Neural progenitor cell (in vitro differentiated cells): ENCODE data around the gene LTBP2. TPM values are rescaled to one million over a fixed set of nuclear protein-coding genes. Genes with fewer than 3 reads are reported as not detected.

Experiments
- DNase-seq: peaks from one replicate; pipeline ENCODE4 v3.0.0-alpha.2; 2016; ENCODE audit warnings: low spot score
- H2AFZ ChIP-seq: fragments of 200-600 bp; sonication (generic); replicated peaks from 2 replicates; pipeline ENCODE4 v1.6.1; 2016; ENCODE audit warnings: antibody characterized with exemption
- H3F3A ChIP-seq: fragments of 200-600 bp; sonication (generic); 2 replicates; pipeline ENCODE4 v1.6.1; 2016; ENCODE audit warnings: antibody characterized with exemption, low read depth
- H3K27ac ChIP-seq: fragments of 200-600 bp; sonication (generic); 2 replicates; pipeline ENCODE4 v1.5.1; 2016; ENCODE audit warnings: mild to moderate bottlenecking
- H3K27me3 ChIP-seq: fragments of 200-600 bp; sonication (generic); 2 replicates; pipeline ENCODE4 v1.6.1; 2016; ENCODE audit warnings: mild to moderate bottlenecking, moderate library complexity
- H3K36me3 ChIP-seq: fragments of 200-600 bp; sonication (generic); 2 replicates; pipeline ENCODE4 v1.5.1; 2016
- H3K4me1 ChIP-seq: fragments of 200-600 bp; sonication (generic); 2 replicates; pipeline ENCODE4 v1.6.1; 2016; ENCODE audit warnings: mixed run types
- H3K4me2 ChIP-seq: fragments of 200-600 bp; sonication (generic); 2 replicates; pipeline ENCODE4 v1.6.1; 2016
- H3K4me3 ChIP-seq: fragments of 200-600 bp; sonication (generic); 2 replicates; pipeline ENCODE4 v1.5.1; 2016
- H3K79me2 ChIP-seq: fragments of 200-600 bp; sonication (generic); 2 replicates; pipeline ENCODE4 v1.6.1; 2016; ENCODE audit warnings: low read depth
- H3K9ac ChIP-seq: fragments of 200-600 bp; sonication (generic); 2 replicates; pipeline ENCODE4 v1.6.1; 2016
- H3K9me3 ChIP-seq: fragments of 200-600 bp; sonication (generic); 2 replicates; pipeline ENCODE4 v1.5.1; 2016; ENCODE audit warnings: low read depth
- H4K20me1 ChIP-seq: fragments of 200-600 bp; sonication (generic); 2 replicates; pipeline ENCODE4 v1.6.1; 2016; ENCODE audit warnings: low read depth
- H3K27ac Mint-ChIP-seq: 3 replicates; pipeline ENCODE4 v1.8.0; 2021; ENCODE audit warnings: mixed read lengths
- H3K27me3 Mint-ChIP-seq: 2 replicates; pipeline ENCODE4 v1.8.0; 2022; ENCODE audit warnings: low read depth, mild to moderate bottlenecking, inconsistent platforms, moderate library complexity, mixed read lengths; ENCODE audit not compliant: insufficient read depth
- H3K36me3 Mint-ChIP-seq: 3 replicates; pipeline ENCODE4 v1.8.0; 2021; ENCODE audit warnings: mixed read lengths
- H3K4me1 Mint-ChIP-seq: 3 replicates; pipeline ENCODE4 v1.8.0; 2021; ENCODE audit warnings: mixed read lengths
- H3K4me3 Mint-ChIP-seq: 3 replicates; pipeline ENCODE4 v1.8.0; 2021; ENCODE audit warnings: mild to moderate bottlenecking, moderate library complexity, mixed read lengths
- H3K9me3 Mint-ChIP-seq: 3 replicates; pipeline ENCODE4 v1.8.0; 2020; ENCODE audit warnings: mixed read lengths
- EZH2 ChIP-seq: fragments of 200-600 bp; sonication (generic); IDR thresholded peaks from 2 replicates; pipeline ENCODE4 v1.6.1; 2017; ENCODE audit warnings: antibody characterized with exemption, mild to moderate bottlenecking, moderate library complexity
- EZH2phosphoT487 ChIP-seq: fragments of 200-600 bp; sonication (generic); IDR thresholded peaks from 2 replicates; pipeline ENCODE4 v1.6.1; 2017; ENCODE audit warnings: antibody characterized with exemption
- total RNA-seq: library from RNA; depleted of rRNA; stranded (reverse); fragments of >200 nt; gene quantifications from 2 replicates; pipeline ENCODE4 v1.2.3, GENCODE V29; 2015; ENCODE audit warnings: low replicate concordance
- TF ChIP-seq, protein P1 (sequence below): fragments of 200-600 bp; sonication (generic); IDR thresholded peaks from 2 replicates; pipeline ENCODE4 v1.5.1; 2017; ENCODE audit warnings: antibody characterized with exemption, mild to moderate bottlenecking

LTBP2 gene
- total RNA-seq, 1 donor from 2014 or later: 0.43 TPM

DNA sequence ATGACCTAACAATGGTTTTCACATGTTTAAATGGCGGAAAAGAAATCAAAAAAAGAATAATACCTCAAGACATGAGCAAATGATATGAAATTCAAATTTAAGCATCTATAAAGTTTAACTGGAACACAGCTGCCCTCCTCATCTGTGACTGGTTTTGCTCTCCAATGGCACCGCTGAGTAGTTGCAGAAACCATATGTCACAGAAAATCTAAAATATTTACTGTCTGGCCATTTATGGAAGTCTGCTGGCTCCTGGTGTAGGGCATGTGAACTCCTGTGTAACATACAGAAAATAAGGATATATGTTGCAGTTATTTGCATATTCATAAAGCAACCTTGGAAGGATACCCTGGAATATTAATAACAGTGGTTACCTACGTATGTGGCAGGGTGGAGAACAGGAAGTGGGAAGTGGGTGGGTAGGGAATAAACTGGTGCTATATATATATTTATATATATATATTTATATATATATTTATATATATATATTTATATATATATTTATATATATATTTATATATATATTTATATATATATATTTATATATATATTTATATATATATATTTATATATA, 48.4 kb downstream of the LTBP2 start:
- Mint-ChIP-seq H3K4me1 (no peaks in the 10 kb centered on the region), H3K4me3 (no peak overlapping the region), H3K27ac (no peak overlapping the region), H3K9me3 (no peaks in the 10 kb centered on the region), H3K27me3 (peaks cover 5% of the 10 kb centered on the region), H3K36me3 (no peaks in the 10 kb centered on the region)
- H3F3A ChIP-seq: peaks cover 7% of the 10 kb centered on the region
- H3K27ac ChIP-seq: no peak overlapping the region
- no peaks in the 10 kb centered on the region for H3K9me3 ChIP-seq
- no peak for DNase-seq
- no peak overlapping the region for H3K4me2 ChIP-seq
- no peaks in the 10 kb centered on the region for H3K27me3 ChIP-seq
- no peaks in the 10 kb centered on the region for H3K4me1 ChIP-seq
- no peak overlapping the region for H3K4me3 ChIP-seq
- no peak overlapping the region for H2AFZ ChIP-seq
- TF ChIP-seq EZH2 (no peak), EZH2phosphoT487 (no peak)
- TF ChIP-seq, protein P1, sequence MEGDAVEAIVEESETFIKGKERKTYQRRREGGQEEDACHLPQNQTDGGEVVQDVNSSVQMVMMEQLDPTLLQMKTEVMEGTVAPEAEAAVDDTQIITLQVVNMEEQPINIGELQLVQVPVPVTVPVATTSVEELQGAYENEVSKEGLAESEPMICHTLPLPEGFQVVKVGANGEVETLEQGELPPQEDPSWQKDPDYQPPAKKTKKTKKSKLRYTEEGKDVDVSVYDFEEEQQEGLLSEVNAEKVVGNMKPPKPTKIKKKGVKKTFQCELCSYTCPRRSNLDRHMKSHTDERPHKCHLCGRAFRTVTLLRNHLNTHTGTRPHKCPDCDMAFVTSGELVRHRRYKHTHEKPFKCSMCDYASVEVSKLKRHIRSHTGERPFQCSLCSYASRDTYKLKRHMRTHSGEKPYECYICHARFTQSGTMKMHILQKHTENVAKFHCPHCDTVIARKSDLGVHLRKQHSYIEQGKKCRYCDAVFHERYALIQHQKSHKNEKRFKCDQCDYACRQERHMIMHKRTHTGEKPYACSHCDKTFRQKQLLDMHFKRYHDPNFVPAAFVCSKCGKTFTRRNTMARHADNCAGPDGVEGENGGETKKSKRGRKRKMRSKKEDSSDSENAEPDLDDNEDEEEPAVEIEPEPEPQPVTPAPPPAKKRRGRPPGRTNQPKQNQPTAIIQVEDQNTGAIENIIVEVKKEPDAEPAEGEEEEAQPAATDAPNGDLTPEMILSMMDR: no peak
- no peak overlapping the region for H3K9ac ChIP-seq
- no peaks in the 10 kb centered on the region for H3K79me2 ChIP-seq
- H3K36me3 ChIP-seq: no peaks in the 10 kb centered on the region
- no peaks in the 10 kb centered on the region for H4K20me1 ChIP-seq

DNA sequence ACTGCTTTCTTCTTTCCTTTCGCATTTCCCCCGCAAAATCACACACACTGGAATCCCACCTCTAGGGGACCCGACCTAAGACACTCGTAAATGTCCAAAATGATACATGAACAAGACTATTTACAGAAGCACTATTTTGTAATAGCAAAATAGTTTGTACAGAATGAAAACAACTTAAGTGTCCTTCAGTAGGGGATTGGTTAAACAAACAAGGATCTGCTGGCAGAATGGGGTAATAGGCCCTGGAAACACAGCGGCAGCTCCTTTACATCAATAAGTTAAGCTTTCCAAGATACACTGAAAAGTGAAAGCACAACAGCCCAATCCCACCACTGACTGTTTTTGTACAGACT, 48.8 kb downstream of the LTBP2 start:
- Histone ChIP-seq H3K4me3 (no peak overlapping the region), H4K20me1 (no peaks in the 10 kb centered on the region), H3K9me3 (no peaks in the 10 kb centered on the region), H3K79me2 (no peaks in the 10 kb centered on the region), H2AFZ (no peak overlapping the region), H3F3A (peaks cover 7% of the 10 kb centered on the region), H3K9ac (no peak overlapping the region), H3K27me3 (no peaks in the 10 kb centered on the region), H3K4me2 (no peak overlapping the region), H3K4me1 (no peaks in the 10 kb centered on the region), H3K27ac (no peak overlapping the region), H3K36me3 (no peaks in the 10 kb centered on the region)
- no peaks in the 10 kb centered on the region for H3K4me1 Mint-ChIP-seq
- H3K9me3 Mint-ChIP-seq: no peaks in the 10 kb centered on the region
- no peak overlapping the region for H3K4me3 Mint-ChIP-seq
- no peaks in the 10 kb centered on the region for H3K36me3 Mint-ChIP-seq
- no peak overlapping the region for H3K27ac Mint-ChIP-seq
- TF ChIP-seq, protein P1: no peak
- TF ChIP-seq EZH2: no peak
- no peak for TF ChIP-seq EZH2phosphoT487
- H3K27me3 Mint-ChIP-seq: peaks cover 5% of the 10 kb centered on the region
- no peak for DNase-seq

DNA sequence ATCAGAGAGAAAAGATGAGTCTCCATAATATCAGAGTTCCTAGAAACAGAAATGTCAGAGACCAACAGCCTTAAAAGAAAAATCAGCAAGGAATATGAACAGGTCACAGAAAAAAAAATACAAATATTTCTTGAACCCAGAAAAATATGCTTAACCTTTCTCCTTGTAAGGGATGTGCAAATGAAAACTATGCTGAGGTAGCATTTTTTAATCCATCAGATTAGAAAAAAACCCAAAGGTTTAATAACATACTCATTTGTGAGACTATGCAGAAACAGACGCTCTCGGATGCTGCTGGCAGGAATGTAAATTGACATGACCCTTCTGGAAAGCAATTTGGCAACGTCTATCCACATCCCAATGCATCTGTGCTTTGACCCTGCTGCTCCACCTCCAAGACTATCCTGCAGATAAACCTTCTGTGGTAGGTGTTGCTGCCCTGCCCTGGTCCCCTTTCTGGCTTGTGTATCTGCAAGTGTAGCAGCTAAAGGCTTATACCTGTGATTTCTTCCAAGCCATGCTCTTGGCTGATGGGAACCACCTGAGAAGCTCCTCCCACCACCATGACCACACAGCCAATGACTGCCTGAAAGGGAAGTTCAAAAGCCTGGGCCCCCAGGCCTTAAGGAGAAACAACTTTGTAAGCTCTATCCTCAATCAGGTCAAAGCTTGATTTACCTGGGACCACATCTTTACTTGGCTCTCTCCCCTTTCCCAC, 49.4 kb downstream of the LTBP2 start:
- no peak overlapping the region for H3K4me2 ChIP-seq
- Mint-ChIP-seq H3K9me3 (no peaks in the 10 kb centered on the region), H3K27me3 (peaks cover 6% of the 10 kb centered on the region), H3K27ac (no peak overlapping the region), H3K36me3 (no peaks in the 10 kb centered on the region), H3K4me1 (no peaks in the 10 kb centered on the region), H3K4me3 (no peak overlapping the region)
- no peaks in the 10 kb centered on the region for H4K20me1 ChIP-seq
- H3K4me3 ChIP-seq: no peak overlapping the region
- H3K27me3 ChIP-seq: no peaks in the 10 kb centered on the region
- H3K9me3 ChIP-seq: no peaks in the 10 kb centered on the region
- no peaks in the 10 kb centered on the region for H3K4me1 ChIP-seq
- DNase-seq: no peak
- H3K9ac ChIP-seq: no peak overlapping the region
- no peaks in the 10 kb centered on the region for H3K79me2 ChIP-seq
- TF ChIP-seq, protein P1: no peak
- TF ChIP-seq EZH2 (no peak), EZH2phosphoT487 (no peak)
- no peak overlapping the region for H2AFZ ChIP-seq
- no peak overlapping the region for H3K27ac ChIP-seq
- no peaks in the 10 kb centered on the region for H3K36me3 ChIP-seq
- H3F3A ChIP-seq: peaks cover 7% of the 10 kb centered on the region
